ENCODE results near the gene RALGAPA2.

DNA sequence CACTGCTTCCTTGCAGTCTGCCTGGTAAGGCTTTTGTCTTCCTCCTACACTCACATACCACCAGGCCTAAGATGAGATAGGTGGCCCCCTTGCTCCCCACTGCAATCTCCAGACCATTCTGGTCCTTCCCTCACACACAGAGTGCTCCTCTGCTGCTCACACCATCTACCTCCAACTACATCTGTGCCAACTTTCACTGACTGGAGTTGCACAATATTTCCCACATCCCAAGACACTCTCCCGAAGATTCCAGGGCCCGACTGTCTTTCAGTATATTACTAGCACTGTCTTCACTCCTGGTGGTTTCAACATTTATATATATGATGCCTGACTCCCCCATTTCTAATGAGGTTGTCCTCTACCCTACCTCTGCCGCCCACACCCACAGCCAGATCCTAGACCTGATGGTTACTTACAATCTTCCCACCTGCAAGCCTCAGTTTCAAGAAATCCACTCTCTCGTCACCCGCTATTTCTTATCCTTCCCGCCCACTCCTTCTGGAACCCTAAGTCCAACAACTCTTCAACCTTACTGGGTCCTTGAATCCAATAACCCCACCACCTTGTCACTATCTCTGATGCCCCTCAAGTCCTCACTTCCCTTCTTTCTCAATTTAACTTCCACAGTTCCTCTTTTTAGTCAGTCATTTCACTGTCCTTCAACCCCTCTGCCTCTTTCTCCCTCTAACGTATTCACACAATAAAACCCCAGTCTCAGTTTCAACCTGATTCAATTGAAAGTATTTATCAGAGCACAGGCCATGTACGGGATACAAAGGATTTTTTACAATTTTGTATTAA is 21.6 kb downstream of the RALGAPA2 start:
- TF ChIP-seq MYBL2 (CRISPR knock-in tag; IDR thresholded peaks at IDR 0.05) (no peak), JAZF1 (CRISPR knock-in tag; IDR thresholded peaks at IDR 0.05) (no peak), ZNF263 (CRISPR knock-in tag; IDR thresholded peaks at IDR 0.05; ENCODE audit: low read depth) (no peak)
- TF ChIP-seq, protein P1, sequence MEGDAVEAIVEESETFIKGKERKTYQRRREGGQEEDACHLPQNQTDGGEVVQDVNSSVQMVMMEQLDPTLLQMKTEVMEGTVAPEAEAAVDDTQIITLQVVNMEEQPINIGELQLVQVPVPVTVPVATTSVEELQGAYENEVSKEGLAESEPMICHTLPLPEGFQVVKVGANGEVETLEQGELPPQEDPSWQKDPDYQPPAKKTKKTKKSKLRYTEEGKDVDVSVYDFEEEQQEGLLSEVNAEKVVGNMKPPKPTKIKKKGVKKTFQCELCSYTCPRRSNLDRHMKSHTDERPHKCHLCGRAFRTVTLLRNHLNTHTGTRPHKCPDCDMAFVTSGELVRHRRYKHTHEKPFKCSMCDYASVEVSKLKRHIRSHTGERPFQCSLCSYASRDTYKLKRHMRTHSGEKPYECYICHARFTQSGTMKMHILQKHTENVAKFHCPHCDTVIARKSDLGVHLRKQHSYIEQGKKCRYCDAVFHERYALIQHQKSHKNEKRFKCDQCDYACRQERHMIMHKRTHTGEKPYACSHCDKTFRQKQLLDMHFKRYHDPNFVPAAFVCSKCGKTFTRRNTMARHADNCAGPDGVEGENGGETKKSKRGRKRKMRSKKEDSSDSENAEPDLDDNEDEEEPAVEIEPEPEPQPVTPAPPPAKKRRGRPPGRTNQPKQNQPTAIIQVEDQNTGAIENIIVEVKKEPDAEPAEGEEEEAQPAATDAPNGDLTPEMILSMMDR (IDR thresholded peaks at IDR 0.05): no peak
- TF ChIP-seq, protein P2, sequence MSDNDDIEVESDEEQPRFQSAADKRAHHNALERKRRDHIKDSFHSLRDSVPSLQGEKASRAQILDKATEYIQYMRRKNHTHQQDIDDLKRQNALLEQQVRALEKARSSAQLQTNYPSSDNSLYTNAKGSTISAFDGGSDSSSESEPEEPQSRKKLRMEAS (CRISPR knock-in tag; IDR thresholded peaks at IDR 0.05): no peak
